Measurements from ENCODE around the gene PSIP1. TPM values are rescaled to one million over a fixed set of nuclear protein-coding genes. Genes with fewer than 3 reads are reported as not detected.

Gene PSIP1
- total and polyA plus RNA-seq, 9 of the 15 experiments (the other 6 are each of a cell fraction or from before 2014, with no cell fraction given): 18.8 to 119 (median 59.9) TPM

DNA sequence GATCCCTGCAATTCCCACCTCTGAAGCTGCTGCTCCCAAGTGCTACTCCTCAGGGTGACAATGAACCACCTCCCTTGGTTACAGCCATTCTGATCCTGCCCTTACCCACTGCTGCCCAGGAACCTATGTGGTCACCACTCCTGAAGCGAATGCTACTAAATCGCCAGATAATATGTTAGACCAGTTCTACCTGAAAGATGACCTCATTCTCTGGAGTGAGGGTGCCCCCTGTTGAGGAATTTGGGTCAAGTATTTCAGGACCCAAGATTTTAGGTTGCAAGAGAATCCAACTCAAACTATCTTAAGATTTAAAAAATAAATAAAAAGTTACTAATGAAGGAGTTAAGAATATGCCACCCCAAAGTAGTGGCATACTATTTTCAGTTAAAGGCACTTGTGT is 93.9 kb downstream of the PSIP1 start:
- POLR2A ChIA-PET: no interaction called here
- peak; percentile 82 for ATAC-seq
- intact Hi-C loops (cut with micrococcal nuclease): loop anchor here (5.0 kb wide), 4 partner anchors 60 to 205 kb away; no protein-coding TSS in a partner anchor
- TF ChIP-seq FOXM1 (IDR thresholded peaks at IDR 0.05; ENCODE audit: low read depth) (no peak), FOXM1 (CRISPR knock-in tag; IDR thresholded peaks at IDR 0.05; ENCODE audit: low read depth) (no peak), NFIC (IDR thresholded peaks at IDR 0.05) (no peak), RAD21 (CRISPR knock-in tag; conservative IDR thresholded peaks at IDR 0.05 in 1 of 2, IDR thresholded peaks at IDR 0.05 in 1 of 2) (peak; percentile 80 to 84), ARHGAP35 (IDR thresholded peaks at IDR 0.05; ENCODE audit: partially characterized antibody) (no peak)
- TF ChIP-seq, protein P1, sequence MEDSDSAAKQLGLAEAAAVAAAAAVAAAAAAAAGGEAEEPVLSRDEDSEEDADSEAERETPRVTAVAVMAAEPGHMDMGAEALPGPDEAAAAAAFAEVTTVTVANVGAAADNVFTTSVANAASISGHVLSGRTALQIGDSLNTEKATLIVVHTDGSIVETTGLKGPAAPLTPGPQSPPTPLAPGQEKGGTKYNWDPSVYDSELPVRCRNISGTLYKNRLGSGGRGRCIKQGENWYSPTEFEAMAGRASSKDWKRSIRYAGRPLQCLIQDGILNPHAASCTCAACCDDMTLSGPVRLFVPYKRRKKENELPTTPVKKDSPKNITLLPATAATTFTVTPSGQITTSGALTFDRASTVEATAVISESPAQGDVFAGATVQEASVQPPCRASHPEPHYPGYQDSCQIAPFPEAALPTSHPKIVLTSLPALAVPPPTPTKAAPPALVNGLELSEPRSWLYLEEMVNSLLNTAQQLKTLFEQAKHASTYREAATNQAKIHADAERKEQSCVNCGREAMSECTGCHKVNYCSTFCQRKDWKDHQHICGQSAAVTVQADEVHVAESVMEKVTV (CRISPR knock-in tag; IDR thresholded peaks at IDR 0.05): peak; percentile 78
- TF ChIP-seq, protein P2, sequence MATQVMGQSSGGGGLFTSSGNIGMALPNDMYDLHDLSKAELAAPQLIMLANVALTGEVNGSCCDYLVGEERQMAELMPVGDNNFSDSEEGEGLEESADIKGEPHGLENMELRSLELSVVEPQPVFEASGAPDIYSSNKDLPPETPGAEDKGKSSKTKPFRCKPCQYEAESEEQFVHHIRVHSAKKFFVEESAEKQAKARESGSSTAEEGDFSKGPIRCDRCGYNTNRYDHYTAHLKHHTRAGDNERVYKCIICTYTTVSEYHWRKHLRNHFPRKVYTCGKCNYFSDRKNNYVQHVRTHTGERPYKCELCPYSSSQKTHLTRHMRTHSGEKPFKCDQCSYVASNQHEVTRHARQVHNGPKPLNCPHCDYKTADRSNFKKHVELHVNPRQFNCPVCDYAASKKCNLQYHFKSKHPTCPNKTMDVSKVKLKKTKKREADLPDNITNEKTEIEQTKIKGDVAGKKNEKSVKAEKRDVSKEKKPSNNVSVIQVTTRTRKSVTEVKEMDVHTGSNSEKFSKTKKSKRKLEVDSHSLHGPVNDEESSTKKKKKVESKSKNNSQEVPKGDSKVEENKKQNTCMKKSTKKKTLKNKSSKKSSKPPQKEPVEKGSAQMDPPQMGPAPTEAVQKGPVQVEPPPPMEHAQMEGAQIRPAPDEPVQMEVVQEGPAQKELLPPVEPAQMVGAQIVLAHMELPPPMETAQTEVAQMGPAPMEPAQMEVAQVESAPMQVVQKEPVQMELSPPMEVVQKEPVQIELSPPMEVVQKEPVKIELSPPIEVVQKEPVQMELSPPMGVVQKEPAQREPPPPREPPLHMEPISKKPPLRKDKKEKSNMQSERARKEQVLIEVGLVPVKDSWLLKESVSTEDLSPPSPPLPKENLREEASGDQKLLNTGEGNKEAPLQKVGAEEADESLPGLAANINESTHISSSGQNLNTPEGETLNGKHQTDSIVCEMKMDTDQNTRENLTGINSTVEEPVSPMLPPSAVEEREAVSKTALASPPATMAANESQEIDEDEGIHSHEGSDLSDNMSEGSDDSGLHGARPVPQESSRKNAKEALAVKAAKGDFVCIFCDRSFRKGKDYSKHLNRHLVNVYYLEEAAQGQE (IDR thresholded peaks at IDR 0.05; ENCODE audit: borderline replicate concordance): peak; percentile 65; the same call in 1 of the 2 replicates
- TF ChIP-seq, protein P2 (CRISPR knock-in tag; IDR thresholded peaks at IDR 0.05; ENCODE audit: low read depth): no peak
- TF ChIP-seq, protein P3, sequence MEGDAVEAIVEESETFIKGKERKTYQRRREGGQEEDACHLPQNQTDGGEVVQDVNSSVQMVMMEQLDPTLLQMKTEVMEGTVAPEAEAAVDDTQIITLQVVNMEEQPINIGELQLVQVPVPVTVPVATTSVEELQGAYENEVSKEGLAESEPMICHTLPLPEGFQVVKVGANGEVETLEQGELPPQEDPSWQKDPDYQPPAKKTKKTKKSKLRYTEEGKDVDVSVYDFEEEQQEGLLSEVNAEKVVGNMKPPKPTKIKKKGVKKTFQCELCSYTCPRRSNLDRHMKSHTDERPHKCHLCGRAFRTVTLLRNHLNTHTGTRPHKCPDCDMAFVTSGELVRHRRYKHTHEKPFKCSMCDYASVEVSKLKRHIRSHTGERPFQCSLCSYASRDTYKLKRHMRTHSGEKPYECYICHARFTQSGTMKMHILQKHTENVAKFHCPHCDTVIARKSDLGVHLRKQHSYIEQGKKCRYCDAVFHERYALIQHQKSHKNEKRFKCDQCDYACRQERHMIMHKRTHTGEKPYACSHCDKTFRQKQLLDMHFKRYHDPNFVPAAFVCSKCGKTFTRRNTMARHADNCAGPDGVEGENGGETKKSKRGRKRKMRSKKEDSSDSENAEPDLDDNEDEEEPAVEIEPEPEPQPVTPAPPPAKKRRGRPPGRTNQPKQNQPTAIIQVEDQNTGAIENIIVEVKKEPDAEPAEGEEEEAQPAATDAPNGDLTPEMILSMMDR (IDR thresholded peaks at IDR 0.05 in 2 of 3, conservative IDR thresholded peaks at IDR 0.05 in 1 of 3; ENCODE audit: insufficient read depth in 2 of 3, low read depth in 1 of 3, low read length in 3 of 3): peak; percentile 54 to 76 (median 57)

More for the DNA sequence above, 93.9 kb downstream of the PSIP1 start:
- no peak overlapping the region for H3K27ac ChIP-seq (ENCODE audit: extremely low read depth, low read depth, low read length)
- in situ Hi-C loops (cut with MboI): loop anchor here (10.0 kb wide), 2 partner anchors 142 to 202 kb away; no protein-coding TSS in a partner anchor
- H3K79me2 ChIP-seq (ENCODE audit: control insufficient read depth, insufficient read depth, low read length): no peaks in the 10 kb centered on the region
- DNase-seq (ENCODE audit: extremely low read depth in 1 of 4, low spot score in 3 of 4): peak; percentile 28 to 57 (median 30)
- H3K27me3 ChIP-seq (ENCODE audit: control insufficient read depth in 2 of 2, insufficient read depth in 2 of 2, low read length in 2 of 2): no peaks in the 10 kb centered on the region
- H3K36me3 ChIP-seq (ENCODE audit: control insufficient read depth, insufficient read depth, low read length): no peaks in the 10 kb centered on the region
- 37% methylated on average over 2 of the region's 2 CpGs for WGBS (ENCODE audit: insufficient coverage, low coverage, missing lambda C conversion rate)
- H3K4me1 ChIP-seq (replicated peaks in 1 of 2; ENCODE audit: control insufficient read depth in 2 of 2, insufficient read depth in 2 of 2, low read length in 2 of 2): no peaks in the 10 kb centered on the region; a peak in 2 of 5 replicates
- H3K9ac ChIP-seq (ENCODE audit: insufficient read depth in 1 of 2, low read depth in 2 of 2, low read length in 2 of 2): no peak overlapping the region
- no peaks in the 10 kb centered on the region for H3K9me1 ChIP-seq (ENCODE audit: control insufficient read depth, insufficient read depth, low read length)
- BruUV-seq (replicated peaks): no TSS peak
- no peak overlapping the region for H3K4me2 ChIP-seq (ENCODE audit: insufficient read depth, low read length)
- no peaks in the 10 kb centered on the region for H3K9me3 ChIP-seq (replicated peaks; ENCODE audit: control insufficient read depth, insufficient read depth, low read depth, low read length)
- CTCF ChIA-PET (ENCODE audit: low intra/inter-chr PET ratio): interaction anchor here (0.7 to 1.1 kb wide), 3 partner anchors 67 to 139 kb away, joined by 3 read pairs; no protein-coding TSS in a partner anchor
- no peaks in the 10 kb centered on the region for H4K20me1 ChIP-seq (replicated peaks; ENCODE audit: control insufficient read depth, insufficient read depth, low read length)
- FAIRE-seq: peak; percentile 40
- no peak overlapping the region for H2AFZ ChIP-seq (ENCODE audit: low read depth, low read length)
- no peak overlapping the region for H3K4me3 ChIP-seq

All from K562 (cell line).